HCT116 (cell line): ENCODE data around the gene TTC39C. TPM values are rescaled to one million over a fixed set of nuclear protein-coding genes. Genes with fewer than 3 reads are reported as not detected.

Experiments used
- ATAC-seq: fragments of 200-7000 bp; cut with Tn5 transposase; 2 replicates; pipeline ENCODE4 v1.9.1; 2020; ENCODE audit warnings: mild to moderate bottlenecking, moderate library complexity
- BruUV-seq: library from RNA; stranded (reverse); fragments of 400-500 nt; replicated peaks from 2 replicates; lab custom pipeline; 2021; lab: Mats Ljungman, UMichigan
- CTCF ChIA-PET: fragments of 300-600 bp; sonication (Branson Sonifier 250); formaldehyde crosslinking; loops from one replicate; lab custom pipeline; 2021; ENCODE audit warnings: antibody characterized with exemption; lab: Charles Lee
- POLR2A ChIA-PET: fragments of 300-600, 350-600 bp; sonication (Branson Sonifier 250); formaldehyde crosslinking; loops from one replicate; lab custom pipeline; 2021; ENCODE audit warnings: antibody characterized with exemption; lab: Charles Lee
- RAD21 ChIA-PET, 2 experiments: fragments of 300-600 bp; sonication (Branson Sonifier 250); formaldehyde crosslinking; loops; one replicate each; lab custom pipeline; 2023; ENCODE audit warnings: low total read pairs in 2 of 2; ENCODE audit not compliant: uncharacterized antibody in 2 of 2, unreplicated experiment in 2 of 2, low non-redundant PET in 1 of 2; lab: Charles Lee
- DNase-seq: peaks from one replicate; pipeline ENCODE4 v3.0.0-alpha.2; 2010; ENCODE audit warnings: low read depth, low spot score
- H2AFZ ChIP-seq: fragments of 200-600 bp; shearing (Covaris generic), sonication (generic); 2 replicates; pipeline ENCODE4 v1.6.1; 2017; ENCODE audit warnings: low read depth, mixed run types, mixed read lengths, antibody characterized with exemption, low read length; ENCODE audit not compliant: poor library complexity, severe bottlenecking
- H3K27ac ChIP-seq: 2 replicates; pipeline ENCODE4 v1.5.1; 2012; ENCODE audit warnings: low read depth, low read length
- H3K27me3 ChIP-seq: fragments of 200-600 bp; sonication (generic); 2 replicates; pipeline ENCODE4 v1.6.1; 2016; ENCODE audit warnings: mixed run types, low read length, mixed read lengths; ENCODE audit not compliant: insufficient read depth
- H3K36me3 ChIP-seq, 2 experiments: fragments of 200-500 bp in 1 of 2; fragments of 200-600 bp in 1 of 2; sonication (Bioruptor generic) in 1 of 2; sonication (generic) in 1 of 2; 2 replicates each; pipeline versions ENCODE4 v1.5.1 to v1.6.1; 2014 to 2016; ENCODE audit warnings: low read length in 2 of 2, inconsistent platforms in 1 of 2, mixed read lengths in 1 of 2, mixed run types in 1 of 2; ENCODE audit not compliant: insufficient read depth in 2 of 2, control insufficient read depth in 1 of 2
- H3K4me1 ChIP-seq, 2 experiments: fragments of 200-600 bp in 1 of 2; sonication (generic) in 1 of 2; 2 replicates each; pipeline versions ENCODE4 v1.5.1 to v1.6.1; 2012 to 2017; ENCODE audit warnings: low read length in 2 of 2, inconsistent platforms in 1 of 2, mild to moderate bottlenecking in 1 of 2, mixed read lengths in 1 of 2, mixed run types in 1 of 2, moderate library complexity in 1 of 2; ENCODE audit not compliant: insufficient read depth in 2 of 2, control insufficient read depth in 1 of 2
- H3K4me2 ChIP-seq: fragments of 200-600 bp; sonication (generic); 2 replicates; pipeline ENCODE4 v1.6.1; 2017; ENCODE audit warnings: mixed run types, low read length, mixed read lengths
- H3K4me3 ChIP-seq, 2 experiments: fragments of 200-600 bp in 1 of 2; sonication (generic) in 1 of 2; replicated peaks in 1 of 2; 2 replicates each; pipeline ENCODE4 v1.5.1; 2011 to 2016; ENCODE audit warnings: low read length in 2 of 2, control low read depth in 1 of 2, low read depth in 1 of 2, mild to moderate bottlenecking in 1 of 2, mixed read lengths in 1 of 2, mixed run types in 1 of 2
- H3K79me2 ChIP-seq: fragments of 200-600 bp; sonication (generic); 2 replicates; pipeline ENCODE4 v1.6.1; 2017; ENCODE audit warnings: mild to moderate bottlenecking, mixed run types, low read length, moderate library complexity, mixed read lengths; ENCODE audit not compliant: insufficient read depth
- H3K9ac ChIP-seq: fragments of 200-600 bp; sonication (generic); 2 replicates; pipeline ENCODE4 v1.6.1; 2016; ENCODE audit warnings: low read length, mixed read lengths
- H3K9me2 ChIP-seq: fragments of 200-600 bp; sonication (generic), shearing (Covaris generic); 2 replicates; pipeline ENCODE4 v1.6.1; 2017; ENCODE audit warnings: mixed run types, mild to moderate bottlenecking, moderate library complexity; ENCODE audit not compliant: insufficient read depth
- H3K9me3 ChIP-seq, 2 experiments: fragments of 200-500 bp in 1 of 2; fragments of 200-600 bp in 1 of 2; sonication (Bioruptor generic) in 1 of 2; sonication (generic) in 1 of 2; 2 replicates each; pipeline ENCODE4 v1.6.1; 2014 to 2017; ENCODE audit warnings: low read length in 2 of 2, mixed read lengths in 2 of 2, inconsistent platforms in 1 of 2, low read depth in 1 of 2, mild to moderate bottlenecking in 1 of 2, mixed run types in 1 of 2, moderate library complexity in 1 of 2; ENCODE audit not compliant: control insufficient read depth in 1 of 2, insufficient read depth in 1 of 2
- H4K20me1 ChIP-seq: fragments of 200-600 bp; sonication (generic), shearing (Covaris generic); 2 replicates; pipeline ENCODE4 v1.6.1; 2017; ENCODE audit warnings: mixed run types, mild to moderate bottlenecking, moderate library complexity; ENCODE audit not compliant: insufficient read depth
- CBX3 ChIP-seq: IDR thresholded peaks from 2 replicates; pipeline ENCODE4 v1.6.1; 2012; ENCODE audit warnings: low read depth
- CEBPB ChIP-seq: IDR thresholded peaks from 2 replicates; pipeline ENCODE4 v1.6.1; 2012; ENCODE audit warnings: low read depth
- EZH2 ChIP-seq: fragments of 200-600 bp; sonication (generic); IDR thresholded peaks from 2 replicates; pipeline ENCODE4 v1.6.1; 2017; ENCODE audit warnings: antibody characterized with exemption, mixed run types
- EZH2phosphoT487 ChIP-seq: fragments of 200-600 bp; IDR thresholded peaks from 2 replicates; pipeline ENCODE4 v1.6.1; 2018; ENCODE audit warnings: antibody characterized with exemption, borderline replicate concordance
- FOSL1 ChIP-seq: IDR thresholded peaks from 2 replicates; pipeline ENCODE4 v1.6.1; 2012; ENCODE audit warnings: low read depth
- JUND ChIP-seq: IDR thresholded peaks from 2 replicates; pipeline ENCODE4 v1.6.1; 2012
- POLR2A ChIP-seq: IDR thresholded peaks from 2 replicates; pipeline ENCODE4 v1.7.0; 2011; ENCODE audit warnings: borderline replicate concordance; ENCODE audit not compliant: insufficient read depth, insufficient read length; ENCODE audit errors: extremely low read depth
- SP1 ChIP-seq: IDR thresholded peaks from 2 replicates; pipeline ENCODE4 v1.6.1; 2012; ENCODE audit warnings: low read depth
- TCF7L2 ChIP-seq: IDR thresholded peaks from 2 replicates; pipeline ENCODE4 v1.7.0; 2011; ENCODE audit warnings: borderline replicate concordance, inconsistent platforms; ENCODE audit not compliant: insufficient read depth, insufficient read length; ENCODE audit errors: extremely low read depth
- YY1 ChIP-seq: IDR thresholded peaks from 2 replicates; pipeline ENCODE4 v1.6.1; 2011; ENCODE audit warnings: low read length, low read depth, moderate library complexity, mild to moderate bottlenecking; ENCODE audit not compliant: insufficient replicate concordance; ENCODE audit errors: extremely low read depth
- ZFX ChIP-seq: fragments of 450-650 bp; IDR thresholded peaks from 2 replicates; pipeline ENCODE4 v1.6.1; 2017
- intact Hi-C: fragments of 100-400 bp; cut with micrococcal nuclease; formaldehyde crosslinking; loops from 2 replicates; pipeline ENCODE4 v1.10.0; 2022
- total RNA-seq: library from RNA; stranded (reverse); gene quantifications from one replicate; pipeline ENCODE4 v1.2.1, GENCODE V29; 2021; ENCODE audit not compliant: unreplicated experiment
- TF ChIP-seq, protein P1 (sequence below), 3 experiments: fragments of 200-600 bp in 1 of 3; sonication (generic) in 1 of 3; IDR thresholded peaks in 2 of 3; conservative IDR thresholded peaks in 1 of 3; 2 replicates each; pipeline ENCODE4 v1.5.1; 2012 to 2017; ENCODE audit warnings: low read depth in 2 of 3, low read length in 2 of 3, antibody characterized with exemption in 1 of 3, borderline replicate concordance in 1 of 3, control low read depth in 1 of 3, mild to moderate bottlenecking in 1 of 3, mixed read lengths in 1 of 3, mixed run types in 1 of 3, moderate library complexity in 1 of 3; ENCODE audit not compliant: insufficient read depth in 1 of 3
- TF ChIP-seq, protein P2 (sequence below): IDR thresholded peaks from 2 replicates; pipeline ENCODE4 v1.6.1; 2011; ENCODE audit warnings: mild to moderate bottlenecking, low read length, moderate library complexity; ENCODE audit not compliant: insufficient replicate concordance; ENCODE audit errors: extremely low read depth
- TF ChIP-seq, protein P3 (sequence below): IDR thresholded peaks from 2 replicates; pipeline ENCODE4 v1.6.1; 2012

The TTC39C gene
- total RNA-seq, 1 experiment from 2014 or later = 24.8 TPM

DNA sequence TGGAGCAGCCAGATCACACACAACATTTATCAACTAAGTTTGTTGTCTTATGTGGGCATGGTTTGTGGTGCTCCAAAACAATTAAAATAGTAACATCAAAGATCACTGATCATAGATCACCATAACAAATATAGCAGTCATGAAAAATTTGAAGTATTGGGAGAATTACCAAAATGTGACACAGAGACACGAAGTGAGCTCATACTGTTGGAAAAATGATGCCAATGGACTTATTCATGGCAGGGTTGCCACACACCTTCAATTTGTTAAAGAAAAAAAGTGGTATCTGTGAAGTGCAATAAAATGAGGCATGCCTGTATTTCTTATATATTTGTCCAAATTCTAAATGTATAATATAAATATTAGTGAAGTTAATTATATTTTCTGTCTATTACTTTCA is 81.4 kb downstream of the TTC39C start:
- Histone ChIP-seq H3K36me3 (0 out of 4 replicates have a peak, but pooled peaks cover 0 to 3% of the 10 kb centered on the region in 2 experiments), H3K4me1 (no peaks in the 10 kb centered on the region), H3K9me2 (no peaks in the 10 kb centered on the region), H3K79me2 (no peaks in the 10 kb centered on the region), H3K9ac (no peak overlapping the region), H4K20me1 (no peaks in the 10 kb centered on the region), H3K27me3 (no peaks in the 10 kb centered on the region), H3K4me3 (no peak overlapping the region), H3K4me2 (no peak overlapping the region), H3K27ac (no peak overlapping the region)
- CTCF ChIA-PET = interaction anchor here (1.8 kb wide), 1 partner anchor 20 kb away, joined by 4 read pairs; no protein-coding TSS in a partner anchor
- POLR2A ChIA-PET = no interaction called here
- no TSS peak for BruUV-seq
- RAD21 ChIA-PET = no interaction called here
- no peak for DNase-seq
- intact Hi-C loops = no loop called here
- TF ChIP-seq FOSL1 (no peak), JUND (no peak), ZFX (no peak), YY1 (no peak), TCF7L2 (no peak), CEBPB (no peak), EZH2phosphoT487 (no peak), EZH2 (no peak), CBX3 (no peak), SP1 (no peak), POLR2A (no peak)
- TF ChIP-seq, protein P1, sequence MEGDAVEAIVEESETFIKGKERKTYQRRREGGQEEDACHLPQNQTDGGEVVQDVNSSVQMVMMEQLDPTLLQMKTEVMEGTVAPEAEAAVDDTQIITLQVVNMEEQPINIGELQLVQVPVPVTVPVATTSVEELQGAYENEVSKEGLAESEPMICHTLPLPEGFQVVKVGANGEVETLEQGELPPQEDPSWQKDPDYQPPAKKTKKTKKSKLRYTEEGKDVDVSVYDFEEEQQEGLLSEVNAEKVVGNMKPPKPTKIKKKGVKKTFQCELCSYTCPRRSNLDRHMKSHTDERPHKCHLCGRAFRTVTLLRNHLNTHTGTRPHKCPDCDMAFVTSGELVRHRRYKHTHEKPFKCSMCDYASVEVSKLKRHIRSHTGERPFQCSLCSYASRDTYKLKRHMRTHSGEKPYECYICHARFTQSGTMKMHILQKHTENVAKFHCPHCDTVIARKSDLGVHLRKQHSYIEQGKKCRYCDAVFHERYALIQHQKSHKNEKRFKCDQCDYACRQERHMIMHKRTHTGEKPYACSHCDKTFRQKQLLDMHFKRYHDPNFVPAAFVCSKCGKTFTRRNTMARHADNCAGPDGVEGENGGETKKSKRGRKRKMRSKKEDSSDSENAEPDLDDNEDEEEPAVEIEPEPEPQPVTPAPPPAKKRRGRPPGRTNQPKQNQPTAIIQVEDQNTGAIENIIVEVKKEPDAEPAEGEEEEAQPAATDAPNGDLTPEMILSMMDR (IDR thresholded peaks at IDR 0.05 in 2 of 3, conservative IDR thresholded peaks at IDR 0.05 in 1 of 3; ENCODE audit: borderline replicate concordance in 1 of 3, insufficient read depth in 1 of 3, low read depth in 2 of 3, low read length in 2 of 3) = no peak
- TF ChIP-seq, protein P2, sequence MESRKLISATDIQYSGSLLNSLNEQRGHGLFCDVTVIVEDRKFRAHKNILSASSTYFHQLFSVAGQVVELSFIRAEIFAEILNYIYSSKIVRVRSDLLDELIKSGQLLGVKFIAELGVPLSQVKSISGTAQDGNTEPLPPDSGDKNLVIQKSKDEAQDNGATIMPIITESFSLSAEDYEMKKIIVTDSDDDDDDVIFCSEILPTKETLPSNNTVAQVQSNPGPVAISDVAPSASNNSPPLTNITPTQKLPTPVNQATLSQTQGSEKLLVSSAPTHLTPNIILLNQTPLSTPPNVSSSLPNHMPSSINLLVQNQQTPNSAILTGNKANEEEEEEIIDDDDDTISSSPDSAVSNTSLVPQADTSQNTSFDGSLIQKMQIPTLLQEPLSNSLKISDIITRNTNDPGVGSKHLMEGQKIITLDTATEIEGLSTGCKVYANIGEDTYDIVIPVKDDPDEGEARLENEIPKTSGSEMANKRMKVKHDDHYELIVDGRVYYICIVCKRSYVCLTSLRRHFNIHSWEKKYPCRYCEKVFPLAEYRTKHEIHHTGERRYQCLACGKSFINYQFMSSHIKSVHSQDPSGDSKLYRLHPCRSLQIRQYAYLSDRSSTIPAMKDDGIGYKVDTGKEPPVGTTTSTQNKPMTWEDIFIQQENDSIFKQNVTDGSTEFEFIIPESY = no peak
- TF ChIP-seq, protein P3, sequence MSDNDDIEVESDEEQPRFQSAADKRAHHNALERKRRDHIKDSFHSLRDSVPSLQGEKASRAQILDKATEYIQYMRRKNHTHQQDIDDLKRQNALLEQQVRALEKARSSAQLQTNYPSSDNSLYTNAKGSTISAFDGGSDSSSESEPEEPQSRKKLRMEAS = no peak
- TF ChIP-seq, all 23 proteins: peak for 0
- no peak overlapping the region for H2AFZ ChIP-seq
- H3K9me3 ChIP-seq = 0 out of 4 replicates have a peak, but pooled peaks cover 0 to 3% of the 10 kb centered on the region in 2 experiments
- ATAC-seq = no peak
